MCF 10A (cell line): Measurements from ENCODE around the gene KRTAP5-10. TPM values are rescaled to one million over a fixed set of nuclear protein-coding genes. Genes with fewer than 3 reads are reported as not detected.

Source experiments
- Bru-seq: library from RNA; stranded (reverse); fragments of 400-500 nt; gene quantifications from one replicate; lab custom pipeline; 2021; lab: Mats Ljungman, UMichigan
- BruChase-seq, 2 experiments: library from RNA; stranded (reverse); fragments of 400-500 nt; gene quantifications; one replicate each; lab custom pipeline; 2021; lab: Mats Ljungman, UMichigan
- BruUV-seq: library from RNA; stranded (reverse); fragments of 400-500 nt; replicated peaks from 2 replicates; lab custom pipeline; 2021; lab: Mats Ljungman, UMichigan
- CTCF ChIA-PET: fragments of 300-600 bp; sonication (Branson Sonifier 250); formaldehyde crosslinking; extraction: SDS; loops from one replicate; lab custom pipeline; 2021; ENCODE audit warnings: antibody characterized with exemption, inconsistent platforms; lab: Yijun Ruan, JAX
- POLR2A ChIA-PET: fragments of 300-600, 350-650 bp; sonication (Branson Sonifier 250); formaldehyde crosslinking; extraction: SDS; loops from one replicate; lab custom pipeline; 2020; ENCODE audit warnings: antibody characterized with exemption, inconsistent platforms; lab: Yijun Ruan, JAX
- DNase-seq: peaks from one replicate; pipeline ENCODE4 v3.0.0-alpha.2; 2018; ENCODE audit not compliant: unreplicated experiment
- H3K27ac Mint-ChIP-seq: one replicate; pipeline ENCODE4 v1.8.0; 2022; ENCODE audit warnings: mild to moderate bottlenecking, low read depth, mixed read lengths; ENCODE audit not compliant: unreplicated experiment
- H3K27me3 Mint-ChIP-seq: one replicate; pipeline ENCODE4 v1.8.0; 2022; ENCODE audit warnings: mixed read lengths; ENCODE audit not compliant: insufficient read depth, unreplicated experiment
- H3K36me3 Mint-ChIP-seq: one replicate; pipeline ENCODE4 v1.8.0; 2022; ENCODE audit warnings: mild to moderate bottlenecking, moderate library complexity, mixed read lengths; ENCODE audit not compliant: insufficient read depth, unreplicated experiment
- H3K4me1 Mint-ChIP-seq: one replicate; pipeline ENCODE4 v1.8.0; 2022; ENCODE audit warnings: mixed read lengths; ENCODE audit not compliant: insufficient read depth, unreplicated experiment
- H3K4me3 Mint-ChIP-seq: one replicate; pipeline ENCODE4 v1.8.0; 2022; ENCODE audit warnings: mild to moderate bottlenecking, moderate library complexity, mixed read lengths; ENCODE audit not compliant: unreplicated experiment
- H3K9me3 Mint-ChIP-seq: one replicate; pipeline ENCODE4 v1.8.0; 2022; ENCODE audit warnings: mixed read lengths; ENCODE audit not compliant: unreplicated experiment
- CTCF ChIP-seq: fragments of 200-600 bp; IDR thresholded peaks from one replicate; pipeline ENCODE4 v1.8.0; 2022; ENCODE audit warnings: antibody characterized with exemption, mild to moderate bottlenecking; ENCODE audit not compliant: unreplicated experiment
- intact Hi-C: fragments of 100-400 bp; cut with micrococcal nuclease; formaldehyde crosslinking; loops from 2 replicates; pipeline ENCODE4 v1.14.1; 2022
- long read RNA-seq: library from polyadenylated mRNA; stranded (forward); transcript quantifications from one replicate; pipeline ENCODE4 v2.0.0, GENCODE V29; 2022
- total RNA-seq: library from RNA; stranded (reverse); gene quantifications from 2 replicates; pipeline ENCODE4 v1.2.3, GENCODE V29; 2022

Gene KRTAP5-10, protein sequence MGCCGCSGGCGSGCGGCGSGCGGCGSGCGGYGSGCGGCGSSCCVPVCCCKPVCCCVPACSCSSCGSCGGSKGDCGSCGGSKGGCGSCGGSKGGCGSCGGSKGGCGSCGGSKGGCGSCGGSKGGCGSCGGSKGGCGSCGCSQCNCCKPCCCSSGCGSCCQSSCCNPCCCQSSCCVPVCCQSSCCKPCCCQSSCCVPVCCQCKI
- total RNA-seq (not detected in 2 replicates), Bru-seq, nascent RNA (not detected), BruChase-seq, experiment 1, labeled RNA remaining after a 6-hour chase (not detected), BruChase-seq, experiment 2, labeled RNA remaining after a 2-hour chase (not detected)
- long read RNA-seq = 0 reads

DNA sequence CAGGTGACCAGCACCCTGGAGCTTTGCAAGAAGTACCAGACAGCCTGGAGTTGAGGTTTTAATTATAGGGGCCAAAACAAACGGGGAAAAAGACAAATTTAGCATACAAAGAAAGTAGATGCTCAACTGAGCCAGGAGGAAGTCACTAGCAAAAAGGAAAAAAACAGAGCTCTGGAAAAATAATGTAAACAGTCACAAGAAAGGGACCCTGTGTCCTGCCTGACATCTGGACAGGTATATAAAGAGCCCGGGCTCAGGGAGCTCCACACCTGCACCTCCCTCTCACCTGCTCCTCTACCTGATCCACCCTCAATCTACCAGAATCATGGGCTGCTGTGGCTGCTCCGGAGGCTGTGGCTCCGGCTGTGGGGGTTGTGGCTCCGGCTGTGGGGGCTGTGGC lies at the start of gene KRTAP5-10:
TSS of gene KRTAP5-10 (plus strand) at position 301 of the 400 bp plus-strand sequence. CDS start at position 326, 25 bp downstream.
- Mint-ChIP-seq H3K4me3 (no peak within 1 kb of the TSS), H3K9me3 (no peaks in the 10 kb centered on the region), H3K4me1 (no peaks in the 10 kb centered on the region), H3K27ac (no peak within 1 kb of the TSS), H3K27me3 (peaks cover 48% of the 10 kb centered on the region), H3K36me3 (no peaks in the 10 kb centered on the region)
- ChIA-PET POLR2A (no interaction called here), CTCF (interaction anchor here (0.7 kb wide), 1 partner anchor 19 kb away, joined by 3 read pairs; no protein-coding TSS in a partner anchor)
- no peak for TF ChIP-seq CTCF
- intact Hi-C loops = no loop called here
- DNase-seq = no peak
- no TSS peak for BruUV-seq

- no peak for TF ChIP-seq CTCF
- no peaks in the 10 kb centered on the region for H3K4me1 Mint-ChIP-seq
- ChIA-PET CTCF (no interaction called here), POLR2A (no interaction called here)
- H3K27me3 Mint-ChIP-seq = no peaks in the 10 kb centered on the region
- intact Hi-C loops = no loop called here
- no TSS peak for BruUV-seq
- peaks cover 8% of the 10 kb centered on the region for H3K9me3 Mint-ChIP-seq
- H3K36me3 Mint-ChIP-seq = no peaks in the 10 kb centered on the region
- no peak overlapping the region for H3K27ac Mint-ChIP-seq
- no peak for DNase-seq
- no peak overlapping the region for H3K4me3 Mint-ChIP-seq
Measured at GRCh38 chr11:71518506-71519471, 46.6 kb upstream of the KRTAP5-10 start.

DNA sequence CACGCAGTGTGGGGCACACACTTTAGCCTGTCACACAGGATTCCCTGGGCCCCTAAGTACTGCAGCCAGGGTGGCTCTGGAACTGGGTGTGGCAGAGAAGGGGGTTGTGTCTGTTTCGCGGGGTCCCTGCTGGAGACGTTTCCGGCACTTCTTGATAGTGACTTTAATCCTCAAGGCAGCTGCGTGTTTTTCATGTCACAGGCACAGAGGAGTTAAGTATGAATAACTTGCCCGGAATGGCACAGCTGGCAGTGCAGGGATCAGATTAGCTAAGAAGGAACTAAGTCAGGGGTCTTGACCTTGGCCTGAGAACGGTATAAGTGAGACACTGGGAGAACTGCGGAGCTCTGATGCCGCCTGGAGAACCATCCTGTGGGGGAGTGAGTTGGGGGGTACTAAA lies 45.8 kb upstream of the KRTAP5-10 start:
- Mint-ChIP-seq H3K27me3 (no peaks in the 10 kb centered on the region), H3K4me3 (no peak overlapping the region), H3K9me3 (peaks cover 8% of the 10 kb centered on the region), H3K36me3 (no peaks in the 10 kb centered on the region), H3K4me1 (no peaks in the 10 kb centered on the region), H3K27ac (no peak overlapping the region)
- CTCF ChIA-PET = no interaction called here
- TF ChIP-seq CTCF = no peak
- BruUV-seq = no TSS peak
- intact Hi-C loops = no loop called here
- DNase-seq = no peak
- POLR2A ChIA-PET = no interaction called here
